GM12891 (cell line): Measurements from ENCODE around the gene COL20A1.

ENCODE experiments used
- POLR2A ChIP-seq: IDR thresholded peaks from 2 replicates; pipeline ENCODE4 v1.6.1; 2011; ENCODE audit warnings: low read depth, low read length, control low read depth
- POU2F2 ChIP-seq: IDR thresholded peaks from 2 replicates; pipeline ENCODE4 v1.6.1; 2011; ENCODE audit warnings: low read depth, mild to moderate bottlenecking, control low read depth, low read length, moderate library complexity

DNA sequence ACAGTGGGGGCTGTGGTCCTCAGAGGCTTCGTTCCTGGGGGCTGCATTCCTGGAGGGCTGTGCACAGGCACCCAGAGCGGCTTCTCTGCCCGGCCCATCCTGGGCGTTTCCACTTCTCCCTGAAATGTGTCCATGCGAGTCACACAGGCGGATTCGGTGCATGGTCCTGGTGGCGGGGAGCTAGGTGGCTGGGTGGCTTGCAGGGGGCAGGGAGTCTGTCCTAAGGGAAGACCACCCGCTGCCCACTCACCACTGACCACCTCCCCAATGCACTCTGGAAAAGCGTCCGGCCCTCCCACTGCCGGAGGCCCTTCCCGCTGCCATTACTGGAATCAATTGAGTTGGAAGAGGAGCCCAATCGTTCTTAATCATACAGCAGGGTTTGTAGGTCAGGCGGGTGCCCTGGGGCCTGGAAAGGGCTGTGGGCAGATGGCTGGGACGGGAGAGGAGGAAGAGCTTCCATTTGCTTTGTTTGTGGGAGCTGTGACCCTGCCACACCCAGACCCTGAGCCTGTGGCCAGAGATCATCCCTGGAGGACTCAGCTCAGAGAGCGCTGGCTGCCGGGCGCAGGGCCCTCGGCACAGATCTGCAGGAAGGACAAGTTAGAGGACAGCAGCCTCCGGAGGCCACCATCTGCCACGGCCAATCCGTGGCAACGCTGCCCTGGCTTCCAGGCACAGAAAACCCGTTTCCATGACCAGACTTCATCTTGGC lies 61.8 kb downstream of the COL20A1 start:
- TF ChIP-seq POLR2A (no peak), POU2F2 (no peak)
